Measurements from ENCODE around the gene CCDC13.

The CCDC13 gene

GRCh38 chr3:42804831-42805132 lies 31.7 kb upstream of the CCDC13 start:
- DNase-seq, result no peak
- Histone ChIP-seq H3K4me1 (no peaks in the 10 kb centered on the region; the same call in 1 of the 2 replicates), H3K4me3 (ENCODE audit: low read depth, low read length) (peak overlapping the region; percentile 82), H3K36me3 (no peaks in the 10 kb centered on the region), H3K9me3 (no peaks in the 10 kb centered on the region), H3K27me3 (no peaks in the 10 kb centered on the region)
- no peak for TF ChIP-seq CTCF (IDR thresholded peaks at IDR 0.05; ENCODE audit: low read depth, low read length)

- H3K4me1 ChIP-seq, result no peaks in the 10 kb centered on the region; the same call in 1 of the 2 replicates
- TF ChIP-seq CTCF (IDR thresholded peaks at IDR 0.05; ENCODE audit: low read depth, low read length), result no peak
- no peaks in the 10 kb centered on the region for H3K9me3 ChIP-seq
- DNase-seq, result peak; percentile 91
- no peaks in the 10 kb centered on the region for H3K27me3 ChIP-seq
- no peaks in the 10 kb centered on the region for H3K36me3 ChIP-seq
- H3K4me3 ChIP-seq (ENCODE audit: low read depth, low read length), result peak within 1 kb of the TSS; percentile 82
Observed at GRCh38 chr3:42804106-42804830, 31.2 kb upstream of the CCDC13 start, which contains the start of gene HIGD1A. Gene HIGD1A (minus strand): TSS chr3:42804490. CDS start chr3:42794253, 10,237 bp downstream.

DNA sequence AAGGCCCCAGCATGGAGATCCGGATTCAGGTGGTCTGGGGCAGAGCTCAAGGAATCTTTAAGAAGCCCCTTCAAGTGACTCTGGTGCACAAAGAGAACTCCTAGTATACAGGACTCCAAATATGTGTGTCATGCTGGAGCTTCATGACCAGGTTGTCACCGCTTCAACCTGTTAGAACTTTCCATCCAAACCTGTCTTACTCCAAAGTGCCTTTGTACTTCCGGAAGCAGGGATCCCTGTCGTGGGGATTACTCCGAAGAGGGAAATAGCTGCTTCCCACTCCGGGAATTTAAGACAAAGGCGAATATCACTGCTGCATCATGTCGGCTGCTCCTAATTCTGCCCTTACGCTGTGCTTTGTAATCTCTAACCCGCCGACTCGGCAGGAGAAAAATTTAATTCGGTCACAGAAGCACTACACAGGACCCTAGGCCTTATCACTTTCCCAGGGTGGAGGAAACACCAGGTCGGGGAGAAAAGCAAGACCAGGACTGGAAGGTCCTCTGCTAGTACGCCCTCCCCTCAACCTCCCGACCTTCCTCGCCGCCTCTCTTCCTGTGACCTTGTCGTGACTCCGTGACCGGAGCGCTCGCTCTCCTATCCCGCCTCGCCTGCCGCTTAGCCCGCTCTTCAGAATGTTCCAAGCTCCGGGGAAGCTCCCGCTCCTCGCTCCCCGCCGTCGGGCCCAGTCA lies 30.5 kb upstream of the CCDC13 start:
- no peaks in the 10 kb centered on the region for H3K9me3 ChIP-seq
- no peak for TF ChIP-seq CTCF (IDR thresholded peaks at IDR 0.05; ENCODE audit: low read depth, low read length)
- H3K27me3 ChIP-seq, result no peaks in the 10 kb centered on the region
- DNase-seq, result peak; percentile 12
- H3K36me3 ChIP-seq, result no peaks in the 10 kb centered on the region
- no peaks in the 10 kb centered on the region; the same call in 1 of the 2 replicates for H3K4me1 ChIP-seq
- H3K4me3 ChIP-seq (ENCODE audit: low read depth, low read length), result peak overlapping the region; percentile 82

DNA sequence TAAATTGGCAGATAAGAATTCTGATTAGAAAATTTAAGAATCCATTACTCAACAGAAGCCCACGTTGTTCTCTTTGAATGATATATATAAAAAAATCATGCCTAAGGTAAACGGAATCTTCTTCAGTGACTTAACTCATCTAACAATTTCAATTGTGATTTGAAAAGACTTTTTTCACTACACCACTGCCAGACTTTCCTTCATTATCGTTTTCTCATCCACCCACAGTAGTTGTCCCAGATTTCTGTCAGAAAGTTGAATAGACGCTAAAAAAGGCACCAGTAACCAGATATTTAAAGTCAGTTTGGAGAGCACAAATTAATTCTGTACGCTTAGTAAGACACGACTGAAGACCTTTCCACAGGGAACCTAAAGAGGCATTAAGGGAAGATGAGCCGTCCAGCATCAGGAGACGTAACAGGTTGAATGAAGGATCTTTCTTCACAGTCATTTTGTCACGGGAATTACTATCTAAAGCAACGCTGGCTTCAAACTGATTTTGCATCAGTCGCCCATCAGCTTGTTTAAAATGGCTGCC lies 29.9 kb upstream of the CCDC13 start:
- TF ChIP-seq CTCF (IDR thresholded peaks at IDR 0.05; ENCODE audit: low read depth, low read length), result no peak
- H3K36me3 ChIP-seq, result no peaks in the 10 kb centered on the region
- H3K27me3 ChIP-seq, result no peaks in the 10 kb centered on the region
- H3K9me3 ChIP-seq, result no peaks in the 10 kb centered on the region
- DNase-seq, result no peak
- no peaks in the 10 kb centered on the region; the same call in 1 of the 2 replicates for H3K4me1 ChIP-seq
- H3K4me3 ChIP-seq (ENCODE audit: low read depth, low read length), result peak overlapping the region; percentile 82

DNA sequence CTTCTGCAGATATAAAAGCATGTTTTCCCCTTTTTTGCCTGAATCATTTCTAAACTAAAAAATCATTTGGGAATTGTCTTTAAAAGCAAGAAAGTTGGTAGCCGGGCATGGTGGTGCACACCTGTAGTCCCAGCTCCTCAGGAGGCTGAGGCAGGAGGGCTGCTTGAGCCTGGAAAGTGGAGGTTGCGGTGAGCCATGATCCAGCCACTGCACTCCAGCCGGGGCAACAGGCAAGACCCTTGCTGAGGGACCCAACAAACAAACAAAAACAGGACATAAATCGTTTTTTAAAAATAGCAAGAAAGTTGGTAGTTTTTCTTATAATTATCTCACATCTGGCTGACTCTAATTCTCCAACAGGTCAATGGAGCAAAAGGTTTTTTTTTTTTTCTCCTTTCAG lies 28.7 kb upstream of the CCDC13 start:
- Histone ChIP-seq H3K4me3 (ENCODE audit: low read depth, low read length) (no peak overlapping the region), H3K9me3 (no peaks in the 10 kb centered on the region), H3K4me1 (no peaks in the 10 kb centered on the region; the same call in 1 of the 2 replicates), H3K27me3 (no peaks in the 10 kb centered on the region), H3K36me3 (no peaks in the 10 kb centered on the region)
- TF ChIP-seq CTCF (IDR thresholded peaks at IDR 0.05; ENCODE audit: low read depth, low read length), result no peak
- DNase-seq, result no peak
